HG02970 (cell line): ENCODE data around the gene CA5B.
"Not testable (repeated sequence)": the region's sequence is repeated elsewhere in the genome, so short reads cannot be mapped to it uniquely, and the experiment has no call there.

Experiments used
- ATAC-seq: cut with Tn5 transposase; IDR thresholded peaks from one replicate; pipeline ENCODE4 v1.9.1; 2021; ENCODE audit warnings: mild to moderate bottlenecking, moderate library complexity, moderate number of reproducible peaks; ENCODE audit not compliant: unreplicated experiment, low FRiP score

The CA5B gene

GRCh38 chrX:15737959-15738902 is at the start of gene CA5B:
Gene CA5B (plus strand): TSS chrX:15738270. CDS start chrX:15750024, 11,754 bp downstream.
- peak; percentile 94 for ATAC-seq

- no peak for ATAC-seq
These were observed 43.1 kb upstream of the CA5B start for GRCh38 chrX:15694941-15695451.

- no peak for ATAC-seq
These were observed 41.6 kb upstream of the CA5B start for GRCh38 chrX:15696516-15696915.

- ATAC-seq = no peak
These were observed 35.3 kb upstream of the CA5B start for GRCh38 chrX:15702488-15703371.

- ATAC-seq = not testable (repeated sequence)
These were observed 34.3 kb upstream of the CA5B start for GRCh38 chrX:15703809-15704208.

- ATAC-seq = not testable (repeated sequence)
These were observed 33.8 kb upstream of the CA5B start for GRCh38 chrX:15704273-15704672.

- ATAC-seq = no peak
These were observed 23.5 kb upstream of the CA5B start for GRCh38 chrX:15714529-15714928.

GRCh38 chrX:15718283-15718970 is 19.6 kb upstream of the CA5B start:
- no peak for ATAC-seq

GRCh38 chrX:15719324-15719968 is 18.6 kb upstream of the CA5B start:
- no peak for ATAC-seq

GRCh38 chrX:15721911-15722310 is 16.2 kb upstream of the CA5B start:
- ATAC-seq = no peak

- no peak for ATAC-seq
These were observed 14.1 kb upstream of the CA5B start for GRCh38 chrX:15723887-15724517.

- no peak for ATAC-seq
These were observed 13.2 kb upstream of the CA5B start for GRCh38 chrX:15724911-15725310.

GRCh38 chrX:15731368-15731767 is 6.7 kb upstream of the CA5B start:
- not testable (repeated sequence) for ATAC-seq

GRCh38 chrX:15737190-15737958 is 696 bp upstream of the CA5B start:
- ATAC-seq = no peak

- ATAC-seq = no peak
These were observed 1.8 kb downstream of the CA5B start for GRCh38 chrX:15739886-15740285.

GRCh38 chrX:15744181-15744867 is 6.3 kb downstream of the CA5B start:
- ATAC-seq = no peak

- no peak for ATAC-seq
These were observed 7.1 kb downstream of the CA5B start for GRCh38 chrX:15745179-15745578.

GRCh38 chrX:15746651-15747050 is 8.6 kb downstream of the CA5B start:
- not testable (repeated sequence) for ATAC-seq
